K562 (cell line): ENCODE results near the gene FZD1.

ENCODE experiments used
- BHLHE40 ChIP-seq: IDR thresholded peaks from 2 replicates; pipeline ENCODE4 v1.6.1; 2011; ENCODE audit warnings: low read length, improper control_type of control experiment
- CHD2 ChIP-seq: IDR thresholded peaks from 2 replicates; pipeline ENCODE4 v1.6.1; 2011; ENCODE audit warnings: low read depth, low read length
- NR2C2 ChIP-seq, 2 experiments: fragments of 200-800 bp in 1 of 2; sonication (Bioruptor generic) in 1 of 2; sonication (generic) in 1 of 2; formaldehyde crosslinking in 1 of 2; IDR thresholded peaks; 2 replicates each; pipeline versions ENCODE4 v1.6.1 to v1.8.0; 2016 to 2022; ENCODE audit warnings: mild to moderate bottlenecking in 1 of 2, missing compliant biosample characterization in 1 of 2, missing genetic modification characterization in 1 of 2, missing genetic modification reagents in 1 of 2
- POLR2A ChIP-seq: fragments of 450-650 bp; conservative IDR thresholded peaks from 2 replicates; pipeline ENCODE4 v1.6.1; 2016
- RBM17 ChIP-seq: fragments of 200-400 bp; formaldehyde crosslinking; IDR thresholded peaks from 2 replicates; pipeline ENCODE4 v1.6.1; 2017; ENCODE audit warnings: low read depth, mild to moderate bottlenecking, low read length, borderline replicate concordance
- SRSF9 ChIP-seq: fragments of 200-400 bp; formaldehyde crosslinking; IDR thresholded peaks from 2 replicates; pipeline ENCODE4 v1.6.1; 2017; ENCODE audit warnings: low read depth, low read length, borderline replicate concordance
- TRIM24 ChIP-seq, 2 experiments: fragments of 450-650 bp; IDR thresholded peaks; 2 replicates each; pipeline ENCODE4 v1.6.1; 2016
- ZNF133 ChIP-seq: fragments of 250-450 bp; sonication (Bioruptor Pico); IDR thresholded peaks from 2 replicates; pipeline ENCODE4 v1.4.0; 2020; ENCODE audit warnings: mild to moderate bottlenecking
- ZNF24 ChIP-seq: fragments of 450-650 bp; IDR thresholded peaks from 2 replicates; pipeline ENCODE4 v1.6.1; 2016
- ZNF384 ChIP-seq: IDR thresholded peaks from 2 replicates; pipeline ENCODE4 v1.6.1; 2012; ENCODE audit warnings: low read depth, low read length, improper control_type of control experiment
- TF ChIP-seq, protein P1 (sequence below): sonication (generic); formaldehyde crosslinking; IDR thresholded peaks from 2 replicates; pipeline ENCODE4 v1.8.0; 2023; ENCODE audit warnings: mild to moderate bottlenecking, missing genetic modification reagents
- TF ChIP-seq, protein P2 (sequence below): sonication (generic); formaldehyde crosslinking; IDR thresholded peaks from 2 replicates; pipeline ENCODE4 v1.9.0; 2022; ENCODE audit warnings: mild to moderate bottlenecking, missing genetic modification reagents
- TF ChIP-seq, protein P3 (sequence below), 3 experiments: IDR thresholded peaks in 2 of 3; conservative IDR thresholded peaks in 1 of 3; 2 replicates each; pipeline ENCODE4 v1.5.1; 2011 to 2012; ENCODE audit warnings: low read length in 3 of 3, mild to moderate bottlenecking in 3 of 3, control low read depth in 2 of 3, improper control_type of control experiment in 1 of 3, inconsistent platforms in 1 of 3, low read depth in 1 of 3, mixed read lengths in 1 of 3, moderate library complexity in 1 of 3; ENCODE audit not compliant: insufficient read depth in 2 of 3

DNA sequence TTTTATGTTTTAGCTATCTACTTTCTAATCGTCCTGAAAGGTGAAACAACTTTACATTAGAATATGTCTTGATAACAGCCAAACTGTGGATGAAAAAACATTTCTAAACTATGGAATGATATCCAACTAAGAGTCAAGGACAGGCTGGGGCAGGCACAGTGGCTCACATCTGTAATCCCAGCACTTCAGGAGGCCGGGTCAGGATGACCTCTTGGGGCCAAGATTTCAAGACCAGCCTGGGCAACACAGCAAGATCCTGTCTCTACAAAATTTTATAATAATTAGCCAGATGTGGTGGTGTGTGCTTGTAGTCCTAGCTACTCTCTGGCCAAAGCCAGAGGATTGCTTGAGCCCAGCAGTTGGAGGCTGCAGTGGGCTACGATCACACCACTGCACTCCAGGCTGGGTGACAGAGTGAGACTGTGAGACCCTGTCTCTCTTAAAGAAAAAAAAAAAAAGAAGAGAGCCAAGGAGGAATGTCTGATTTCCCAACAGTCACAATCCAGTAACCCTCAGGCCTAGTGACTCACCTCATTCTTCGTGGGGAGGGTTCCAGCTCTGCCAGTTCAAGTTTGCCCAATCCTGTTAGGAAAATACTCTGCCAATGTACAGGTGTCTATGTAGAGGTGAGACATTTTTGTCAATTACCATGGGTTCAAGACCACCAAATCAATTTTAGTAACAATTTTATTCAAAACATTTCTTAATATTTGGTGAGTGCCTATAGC is 14.6 kb upstream of the FZD1 start:
- TF ChIP-seq SRSF9 (no peak), BHLHE40 (no peak), CHD2 (no peak), POLR2A (no peak), NR2C2 (CRISPR knock-in tag; IDR thresholded peaks at IDR 0.05) (no peak), NR2C2 (tag; IDR thresholded peaks at IDR 0.05) (no peak), ZNF384 (no peak), TRIM24 (IDR thresholded peaks at IDR 0.05) (no peak), ZNF24 (no peak), ZNF133 (CRISPR knock-in tag) (no peak), RBM17 (no peak)
- TF ChIP-seq, protein P1, sequence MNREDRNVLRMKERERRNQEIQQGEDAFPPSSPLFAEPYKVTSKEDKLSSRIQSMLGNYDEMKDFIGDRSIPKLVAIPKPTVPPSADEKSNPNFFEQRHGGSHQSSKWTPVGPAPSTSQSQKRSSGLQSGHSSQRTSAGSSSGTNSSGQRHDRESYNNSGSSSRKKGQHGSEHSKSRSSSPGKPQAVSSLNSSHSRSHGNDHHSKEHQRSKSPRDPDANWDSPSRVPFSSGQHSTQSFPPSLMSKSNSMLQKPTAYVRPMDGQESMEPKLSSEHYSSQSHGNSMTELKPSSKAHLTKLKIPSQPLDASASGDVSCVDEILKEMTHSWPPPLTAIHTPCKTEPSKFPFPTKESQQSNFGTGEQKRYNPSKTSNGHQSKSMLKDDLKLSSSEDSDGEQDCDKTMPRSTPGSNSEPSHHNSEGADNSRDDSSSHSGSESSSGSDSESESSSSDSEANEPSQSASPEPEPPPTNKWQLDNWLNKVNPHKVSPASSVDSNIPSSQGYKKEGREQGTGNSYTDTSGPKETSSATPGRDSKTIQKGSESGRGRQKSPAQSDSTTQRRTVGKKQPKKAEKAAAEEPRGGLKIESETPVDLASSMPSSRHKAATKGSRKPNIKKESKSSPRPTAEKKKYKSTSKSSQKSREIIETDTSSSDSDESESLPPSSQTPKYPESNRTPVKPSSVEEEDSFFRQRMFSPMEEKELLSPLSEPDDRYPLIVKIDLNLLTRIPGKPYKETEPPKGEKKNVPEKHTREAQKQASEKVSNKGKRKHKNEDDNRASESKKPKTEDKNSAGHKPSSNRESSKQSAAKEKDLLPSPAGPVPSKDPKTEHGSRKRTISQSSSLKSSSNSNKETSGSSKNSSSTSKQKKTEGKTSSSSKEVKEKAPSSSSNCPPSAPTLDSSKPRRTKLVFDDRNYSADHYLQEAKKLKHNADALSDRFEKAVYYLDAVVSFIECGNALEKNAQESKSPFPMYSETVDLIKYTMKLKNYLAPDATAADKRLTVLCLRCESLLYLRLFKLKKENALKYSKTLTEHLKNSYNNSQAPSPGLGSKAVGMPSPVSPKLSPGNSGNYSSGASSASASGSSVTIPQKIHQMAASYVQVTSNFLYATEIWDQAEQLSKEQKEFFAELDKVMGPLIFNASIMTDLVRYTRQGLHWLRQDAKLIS: no peak
- TF ChIP-seq, protein P2, sequence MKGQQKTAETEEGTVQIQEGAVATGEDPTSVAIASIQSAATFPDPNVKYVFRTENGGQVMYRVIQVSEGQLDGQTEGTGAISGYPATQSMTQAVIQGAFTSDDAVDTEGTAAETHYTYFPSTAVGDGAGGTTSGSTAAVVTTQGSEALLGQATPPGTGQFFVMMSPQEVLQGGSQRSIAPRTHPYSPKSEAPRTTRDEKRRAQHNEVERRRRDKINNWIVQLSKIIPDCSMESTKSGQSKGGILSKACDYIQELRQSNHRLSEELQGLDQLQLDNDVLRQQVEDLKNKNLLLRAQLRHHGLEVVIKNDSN: no peak
- TF ChIP-seq, protein P3, sequence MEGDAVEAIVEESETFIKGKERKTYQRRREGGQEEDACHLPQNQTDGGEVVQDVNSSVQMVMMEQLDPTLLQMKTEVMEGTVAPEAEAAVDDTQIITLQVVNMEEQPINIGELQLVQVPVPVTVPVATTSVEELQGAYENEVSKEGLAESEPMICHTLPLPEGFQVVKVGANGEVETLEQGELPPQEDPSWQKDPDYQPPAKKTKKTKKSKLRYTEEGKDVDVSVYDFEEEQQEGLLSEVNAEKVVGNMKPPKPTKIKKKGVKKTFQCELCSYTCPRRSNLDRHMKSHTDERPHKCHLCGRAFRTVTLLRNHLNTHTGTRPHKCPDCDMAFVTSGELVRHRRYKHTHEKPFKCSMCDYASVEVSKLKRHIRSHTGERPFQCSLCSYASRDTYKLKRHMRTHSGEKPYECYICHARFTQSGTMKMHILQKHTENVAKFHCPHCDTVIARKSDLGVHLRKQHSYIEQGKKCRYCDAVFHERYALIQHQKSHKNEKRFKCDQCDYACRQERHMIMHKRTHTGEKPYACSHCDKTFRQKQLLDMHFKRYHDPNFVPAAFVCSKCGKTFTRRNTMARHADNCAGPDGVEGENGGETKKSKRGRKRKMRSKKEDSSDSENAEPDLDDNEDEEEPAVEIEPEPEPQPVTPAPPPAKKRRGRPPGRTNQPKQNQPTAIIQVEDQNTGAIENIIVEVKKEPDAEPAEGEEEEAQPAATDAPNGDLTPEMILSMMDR (IDR thresholded peaks at IDR 0.05 in 2 of 3, conservative IDR thresholded peaks at IDR 0.05 in 1 of 3; ENCODE audit: insufficient read depth in 2 of 3, low read depth in 1 of 3, low read length in 3 of 3): no peak
